Activated CD8-positive, alpha-beta T cell treated with anti-CD3 and anti-CD28 coated beads, Interleukin-2, amount 10 ng/mL, durations not matched to agents 7 days and 5 days (primary cell): ENCODE measurements around the gene APOC1. TPM values are rescaled to one million over a fixed set of nuclear protein-coding genes. Genes with fewer than 3 reads are reported as not detected.

Experiments
- ATAC-seq: fragments of 150-1000 bp; cut with Tn5 transposase; one replicate; pipeline ENCODE4 v1.10.0; 2021; ENCODE audit warnings: moderate library complexity
- CTCF ChIA-PET: fragments of 350-600 bp; sonication (Branson Sonifier 250); formaldehyde crosslinking; loops from one replicate; lab custom pipeline; 2021; ENCODE audit warnings: antibody characterized with exemption; lab: Charles Lee
- POLR2A ChIA-PET: fragments of 350-600 bp; sonication (Branson Sonifier 250); formaldehyde crosslinking; loops from one replicate; lab custom pipeline; 2021; ENCODE audit warnings: antibody characterized with exemption; lab: Charles Lee
- DNase-seq: peaks from one replicate; pipeline ENCODE4 v3.0.0-alpha.2; 2020
- H3K27ac Mint-ChIP-seq: one replicate; pipeline ENCODE4 v1.8.0; 2021; ENCODE audit warnings: mild to moderate bottlenecking, mixed read lengths
- H3K27me3 Mint-ChIP-seq: one replicate; pipeline ENCODE4 v1.8.0; 2021; ENCODE audit warnings: low read depth, mixed read lengths
- H3K36me3 Mint-ChIP-seq: one replicate; pipeline ENCODE4 v1.8.0; 2021; ENCODE audit warnings: low read depth, mixed read lengths
- H3K4me1 Mint-ChIP-seq: one replicate; pipeline ENCODE4 v1.8.0; 2021; ENCODE audit warnings: low read depth, mixed read lengths
- H3K4me3 Mint-ChIP-seq: one replicate; pipeline ENCODE4 v1.8.0; 2021; ENCODE audit warnings: mild to moderate bottlenecking, mixed read lengths
- H3K9me3 Mint-ChIP-seq: one replicate; pipeline ENCODE4 v1.8.0; 2022; ENCODE audit warnings: mixed read lengths; ENCODE audit not compliant: insufficient read depth
- total RNA-seq, 2 experiments: library from RNA; stranded (reverse); gene quantifications; one replicate each; pipeline ENCODE4 v1.2.3, GENCODE V29; 2021

APOC1 gene
- total RNA-seq, 2 experiments from 2014 or later: not detected

DNA sequence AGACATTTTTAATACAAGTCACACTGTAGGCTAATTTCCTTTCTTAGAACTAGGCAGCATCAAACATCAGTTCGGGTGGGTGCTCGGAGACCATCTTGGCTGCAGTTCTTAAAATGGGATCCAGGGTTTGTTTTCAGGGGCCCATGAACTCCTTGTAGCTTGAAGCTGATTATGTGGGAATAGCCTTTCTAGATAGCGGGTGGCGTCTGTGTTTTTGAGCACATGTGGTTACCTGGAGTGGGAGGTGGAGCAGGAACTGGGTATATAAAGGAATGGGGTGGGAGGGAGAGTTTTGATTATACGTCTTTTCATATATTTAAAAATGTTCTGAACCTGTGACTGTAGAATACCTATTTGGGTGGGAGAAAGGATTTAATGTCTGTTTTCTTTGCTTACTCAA, 53.7 kb downstream of the APOC1 start:
- H3K4me1 Mint-ChIP-seq: no peaks in the 10 kb centered on the region
- H3K4me3 Mint-ChIP-seq: no peak overlapping the region
- no peak for ATAC-seq
- no peak for DNase-seq
- H3K27me3 Mint-ChIP-seq: no peaks in the 10 kb centered on the region
- POLR2A ChIA-PET: no interaction called here
- no peaks in the 10 kb centered on the region for H3K9me3 Mint-ChIP-seq
- H3K27ac Mint-ChIP-seq: peak overlapping the region; percentile 19
- CTCF ChIA-PET: no interaction called here
- H3K36me3 Mint-ChIP-seq: peaks cover 18% of the 10 kb centered on the region

DNA sequence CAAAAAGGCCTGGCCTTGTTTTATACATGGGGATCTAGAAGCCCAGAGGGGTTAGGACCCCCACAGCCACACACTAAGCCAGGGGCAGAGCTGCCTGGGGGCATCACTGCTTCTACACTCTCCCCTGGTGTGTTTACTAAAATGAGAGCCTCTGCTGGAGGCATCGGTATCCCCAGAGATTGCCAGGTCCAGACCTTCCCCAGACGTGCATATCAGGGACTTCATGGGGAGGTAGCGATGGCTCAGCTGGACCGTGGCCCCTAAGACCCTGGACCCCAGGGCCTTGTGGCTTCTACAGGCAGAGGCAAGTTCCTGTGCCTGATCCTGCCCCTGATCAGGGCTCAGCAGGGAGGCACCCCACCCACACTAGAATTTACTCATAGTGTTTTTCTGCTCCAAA, 54.3 kb downstream of the APOC1 start:
- Mint-ChIP-seq H3K27ac (no peak overlapping the region), H3K9me3 (no peaks in the 10 kb centered on the region), H3K4me3 (no peak overlapping the region), H3K36me3 (peaks cover 20% of the 10 kb centered on the region), H3K4me1 (no peaks in the 10 kb centered on the region), H3K27me3 (no peaks in the 10 kb centered on the region)
- CTCF ChIA-PET: no interaction called here
- no peak for ATAC-seq
- DNase-seq: no peak
- POLR2A ChIA-PET: no interaction called here

Other genes with a start within 250 kb of the APOC1 start
- under 1 TPM; 0.23 to 0.34 TPM for gene CEACAM19, start 243.1 kb upstream of the APOC1 start, total RNA-seq
- not detected for gene CEACAM16, start 215.5 kb upstream of the APOC1 start, total RNA-seq
- gene BCL3, start 165.9 kb upstream of the APOC1 start, total RNA-seq: 10 to 100 TPM; 22.4 to 25.1 TPM
- gene CBLC, start 136.7 kb upstream of the APOC1 start, total RNA-seq: not detected
- gene BCAM, start 105.5 kb upstream of the APOC1 start, total RNA-seq: not detected
- under 1 TPM; 0.26 to 0.31 TPM for gene NECTIN2, start 68.3 kb upstream of the APOC1 start, total RNA-seq
- 10 to 100 TPM; 84.5 to 88.4 TPM for gene TOMM40, start 23.4 kb upstream of the APOC1 start, total RNA-seq
- gene APOE, start 8.8 kb upstream of the APOC1 start, total RNA-seq: under 1 TPM; 0.68 to 0.89 TPM
- not detected for gene APOC4, start 27.6 kb downstream of the APOC1 start, total RNA-seq
- not detected for gene APOC2, start 31.4 kb downstream of the APOC1 start, total RNA-seq
- gene CLPTM1, start 40.8 kb downstream of the APOC1 start, total RNA-seq: 10 to 100 TPM; 65.5 to 67.8 TPM
- gene RELB, start 86.9 kb downstream of the APOC1 start, total RNA-seq: 10 to 100 TPM in 1 of 2 experiments, 1 to 10 TPM in 1; 8.7 to 10.2 TPM
- gene CLASRP, start 124.4 kb downstream of the APOC1 start, total RNA-seq: 10 to 100 TPM; 82.5 to 94.5 TPM
- 1 to 10 TPM; 6.2 to 6.3 TPM for gene ZNF296, start 161.9 kb downstream of the APOC1 start, total RNA-seq
- 10 to 100 TPM; 30.2 to 31.7 TPM for gene GEMIN7, start 164.7 kb downstream of the APOC1 start, total RNA-seq
- 10 to 100 TPM; 28.3 to 29.2 TPM for gene PPP1R37, start 178.6 kb downstream of the APOC1 start, total RNA-seq
- gene NKPD1, start 246.4 kb downstream of the APOC1 start, total RNA-seq: under 1 TPM; 0.16 to 0.24 TPM